Measurements from ENCODE around the gene LIPC.

- TF ChIP-seq CTCF (conservative IDR thresholded peaks at IDR 0.05; ENCODE audit: low read depth, low read length): no peak
- TF ChIP-seq USF2 (IDR thresholded peaks at IDR 0.05; ENCODE audit: low read depth, low read length): no peak
- no peak for TF ChIP-seq POLR2A (IDR thresholded peaks at IDR 0.05; ENCODE audit: low read depth, low read length)
- no peak for TF ChIP-seq CEBPB (IDR thresholded peaks at IDR 0.05; ENCODE audit: low read depth, low read length)
These were observed 31.3 kb downstream of the LIPC start for GRCh38 chr15:58462973-58463663.

Data from IMR-90 (cell line).